Fibroblast of upper back skin (primary cell): ENCODE data around the gene BNIP5.

ENCODE experiments used
- DNase-seq: peaks from one replicate; pipeline ENCODE4 v3.0.0-alpha.2; 2013

Gene BNIP5

DNA sequence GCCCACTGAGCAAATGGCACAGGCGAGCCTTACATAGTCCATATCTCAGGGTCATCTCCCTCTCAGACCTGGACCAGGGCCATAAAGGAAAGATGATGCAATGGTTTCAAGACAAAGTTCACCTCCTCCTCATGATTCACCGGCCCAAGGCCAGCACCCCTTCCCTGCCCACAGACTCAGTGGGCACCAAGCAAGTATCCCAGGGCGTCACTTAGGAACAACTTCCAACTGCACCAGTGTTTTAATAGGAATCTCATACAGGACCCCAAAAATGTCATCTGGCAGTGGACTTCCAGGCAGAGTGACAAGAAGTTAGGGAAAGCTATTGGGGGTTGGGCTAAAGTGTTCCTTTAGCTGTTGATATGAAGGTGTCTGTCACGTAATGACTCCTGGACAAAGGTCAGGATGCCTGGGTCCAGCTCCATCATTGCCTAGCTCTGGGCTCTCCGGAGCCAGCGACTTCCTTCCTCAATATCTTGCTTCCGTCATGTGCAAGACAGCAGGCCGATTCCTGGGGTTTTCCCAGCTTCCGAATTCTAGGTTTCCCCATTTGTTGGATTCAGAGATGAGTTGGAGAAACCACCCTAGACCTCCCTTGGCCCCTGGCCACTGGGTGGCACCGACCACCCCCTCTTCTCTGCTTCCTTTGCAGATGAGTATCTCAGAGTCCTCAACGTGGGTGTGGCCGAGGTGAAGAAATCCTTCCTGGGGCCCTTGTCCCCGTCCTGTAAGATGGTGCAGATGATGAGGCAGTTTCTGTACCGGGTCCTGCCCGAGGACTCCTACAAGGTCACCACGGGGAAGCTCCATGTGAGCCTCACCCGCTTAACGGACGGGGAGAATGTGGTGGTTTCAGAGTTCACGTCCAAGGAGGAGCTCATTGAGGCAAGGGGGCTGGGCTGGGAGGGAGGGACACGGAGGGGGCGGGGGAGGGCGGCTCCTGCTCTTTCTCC lies 45.7 kb downstream of the BNIP5 start:
- DNase-seq, result peak; percentile 39

DNA sequence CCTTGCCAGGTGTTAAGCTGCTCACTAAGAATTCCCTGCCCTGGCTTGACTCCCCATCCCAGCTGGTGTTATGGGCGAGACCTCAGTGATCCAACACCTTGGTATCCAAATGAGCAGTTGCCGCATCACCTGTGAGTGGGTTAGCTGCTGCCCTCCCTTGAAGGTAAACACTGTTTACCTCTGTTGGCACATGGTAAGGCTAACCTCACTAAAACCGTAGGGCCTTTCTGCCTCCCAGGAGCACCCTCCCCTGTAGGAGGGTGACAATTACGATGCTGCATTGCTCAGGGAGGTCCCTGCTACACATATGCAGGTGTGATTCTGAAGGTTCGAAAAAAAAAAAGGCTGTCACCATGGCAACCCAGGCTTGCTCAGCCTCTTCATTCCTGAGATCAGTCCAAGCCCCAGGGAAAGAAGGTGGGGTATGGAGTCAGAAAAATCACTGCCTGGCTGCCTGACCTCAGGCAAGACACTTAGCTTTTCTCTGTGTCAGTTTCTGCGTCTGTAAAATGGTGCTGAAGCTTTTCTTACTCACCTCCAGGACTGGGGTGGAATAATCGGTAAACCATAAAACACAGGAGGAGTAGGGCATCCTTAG lies 47.3 kb downstream of the BNIP5 start:
- DNase-seq, result no peak

DNA sequence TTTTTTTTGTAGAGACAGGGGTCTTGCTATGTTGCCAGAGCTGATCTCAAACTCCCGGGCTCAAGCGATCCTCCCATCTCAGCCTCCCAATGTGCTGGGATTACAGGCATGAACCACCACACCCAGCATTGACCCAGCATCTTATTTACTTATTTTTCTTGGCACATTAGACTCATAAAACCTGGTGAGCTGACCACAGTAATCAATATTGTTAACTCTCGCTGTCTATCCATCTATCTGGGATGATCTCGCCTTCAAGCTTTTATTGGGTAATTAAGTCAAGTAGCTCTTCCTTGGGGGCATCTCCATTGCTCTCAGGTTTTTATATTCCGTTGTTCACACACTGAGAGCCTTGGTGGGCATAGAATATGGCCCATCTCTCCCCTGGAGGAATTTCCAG lies 49.8 kb downstream of the BNIP5 start:
- DNase-seq, result no peak

DNA sequence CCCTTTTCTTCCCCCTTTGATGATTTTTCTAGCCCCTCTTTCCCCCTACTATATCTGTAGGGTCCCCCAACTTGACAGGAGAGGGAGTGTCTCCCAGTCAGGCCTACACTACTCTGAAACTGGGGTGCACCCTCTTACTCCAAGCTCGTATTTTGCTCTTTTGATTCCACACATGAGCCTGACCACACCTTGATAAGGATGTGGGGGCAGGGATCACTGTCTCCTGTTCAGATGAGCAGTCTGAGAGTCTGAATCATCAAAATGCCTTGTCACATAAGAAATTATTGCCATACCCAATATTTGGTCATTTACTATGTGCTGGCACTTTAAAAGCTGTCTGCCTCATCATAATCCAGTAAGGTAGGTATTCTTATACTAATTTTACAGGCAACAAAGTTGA lies 50.9 kb downstream of the BNIP5 start:
- no peak for DNase-seq

DNA sequence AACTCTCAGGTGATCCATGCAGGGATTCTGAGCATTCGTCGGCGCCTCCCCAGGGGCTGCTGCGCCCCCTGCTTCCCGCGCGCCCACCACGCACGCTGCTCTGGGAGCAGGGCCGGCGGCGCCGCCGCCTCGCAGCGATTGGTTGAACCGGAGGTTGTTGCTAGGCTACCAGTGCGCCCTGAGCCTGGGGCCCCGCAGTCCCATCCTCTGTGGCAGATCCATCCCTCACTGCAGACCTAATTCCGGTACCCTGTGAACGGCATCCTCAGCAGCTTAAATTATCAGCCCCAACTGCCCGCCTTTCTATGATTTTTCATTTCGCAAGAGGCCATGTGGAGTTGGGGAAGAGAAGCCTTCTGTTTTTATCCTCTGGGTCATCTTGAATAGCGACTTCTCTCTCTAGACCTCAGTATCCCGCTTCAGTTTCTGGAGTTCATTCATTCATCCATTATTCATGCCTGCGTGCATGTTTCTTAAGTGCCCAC lies 51.5 kb downstream of the BNIP5 start:
- DNase-seq, result no peak

DNA sequence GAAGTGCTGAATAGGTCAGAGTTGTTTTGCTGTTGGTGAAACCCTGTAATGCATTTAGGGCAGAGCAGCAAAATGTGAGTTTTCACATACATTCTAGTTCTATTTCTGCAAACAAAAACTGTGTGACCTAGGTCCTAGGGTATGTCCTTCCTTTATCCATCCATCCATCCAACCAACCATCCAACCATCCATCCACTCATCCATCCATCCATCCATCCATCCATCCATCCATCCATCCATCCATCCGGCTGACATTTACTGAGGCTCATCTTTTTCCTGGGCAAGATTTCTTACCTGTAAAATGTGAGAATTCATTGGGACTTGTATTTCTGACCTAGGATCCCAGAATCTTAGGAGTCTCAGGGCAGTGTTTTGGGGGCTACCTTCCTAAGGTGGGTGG lies 52.3 kb downstream of the BNIP5 start:
- no peak for DNase-seq

DNA sequence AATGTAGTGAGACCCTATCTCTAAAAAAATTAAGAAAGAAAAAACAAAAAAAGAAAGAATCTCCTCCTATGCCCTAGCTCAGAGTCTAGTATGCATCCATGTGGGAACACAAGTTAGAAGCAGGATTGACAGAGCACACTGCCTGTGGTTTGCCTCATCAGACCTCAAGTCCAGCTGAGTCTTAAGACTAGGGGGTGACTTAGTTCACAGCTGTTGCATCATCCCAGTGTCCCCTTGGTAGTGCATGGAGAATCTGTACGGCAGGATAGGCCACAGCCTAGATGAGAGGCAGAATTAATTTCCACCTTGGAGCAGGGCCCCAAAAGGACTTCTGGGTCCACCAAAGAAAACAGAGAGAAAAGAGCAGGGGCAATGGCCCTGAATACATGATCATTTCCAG lies 53.1 kb downstream of the BNIP5 start:
- DNase-seq, result no peak

DNA sequence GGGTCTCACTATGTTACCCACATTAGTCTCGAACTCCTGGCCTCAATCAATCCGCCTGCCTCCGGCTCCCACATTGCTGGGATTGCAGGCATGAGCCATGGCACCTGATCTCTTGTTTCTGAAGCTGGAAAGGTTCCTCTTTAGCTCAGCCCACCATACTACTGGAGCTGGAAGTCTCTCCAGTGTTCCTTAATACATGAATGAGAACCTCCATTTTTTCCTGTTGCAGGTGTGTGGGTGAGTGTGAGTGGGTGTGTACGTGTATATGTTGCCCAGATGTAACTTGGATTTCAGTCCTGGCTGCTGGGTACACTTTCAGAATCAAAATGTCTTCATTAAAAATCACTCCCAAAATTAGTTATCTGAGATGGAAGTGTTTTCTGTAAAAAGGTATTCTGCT lies 55.7 kb downstream of the BNIP5 start:
- DNase-seq, result no peak

DNA sequence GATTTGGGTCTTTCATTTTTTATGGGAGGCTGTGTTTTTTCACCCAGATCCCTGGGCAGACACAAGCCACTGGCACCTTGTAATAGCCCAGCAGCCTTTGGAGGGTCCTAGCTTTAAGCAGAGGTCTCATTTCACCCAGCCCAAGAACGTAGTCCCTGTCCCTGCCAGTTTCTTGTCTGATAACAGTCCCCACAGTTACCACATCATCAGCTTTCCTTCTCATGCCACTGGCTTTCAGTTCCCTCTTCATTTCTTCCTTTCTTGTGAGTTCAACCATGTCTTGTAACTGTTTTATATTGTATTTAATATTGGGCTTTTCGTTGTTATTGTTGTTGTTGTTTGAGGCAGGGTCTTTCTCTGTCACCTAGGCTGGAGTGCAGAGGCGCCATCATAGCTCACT lies 56.2 kb downstream of the BNIP5 start:
- no peak for DNase-seq

DNA sequence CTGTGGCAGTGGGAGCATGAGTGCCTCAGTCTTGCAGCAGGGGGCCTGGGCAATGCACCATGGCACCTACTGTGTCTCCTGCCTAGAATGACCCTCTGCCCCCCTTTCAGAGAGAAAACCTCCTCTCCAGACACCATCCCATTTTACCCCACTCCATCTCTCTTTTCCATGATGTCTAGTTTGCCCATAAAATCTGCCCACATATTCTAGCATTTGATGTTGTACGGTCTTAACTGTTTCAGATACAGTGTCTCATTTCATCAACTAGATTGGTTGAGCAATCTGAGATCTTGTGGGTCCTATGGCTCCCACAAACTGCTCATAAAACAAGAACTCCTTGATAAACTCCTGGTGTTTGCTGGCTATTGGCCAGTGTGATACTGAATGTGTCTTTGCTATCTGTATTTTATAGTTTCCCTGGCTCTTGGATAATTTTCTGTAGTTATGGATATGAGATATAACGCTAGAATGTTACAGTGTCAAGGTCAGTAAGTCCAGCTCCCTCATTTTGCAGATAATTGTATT lies 58.7 kb downstream of the BNIP5 start:
- DNase-seq, result no peak

DNA sequence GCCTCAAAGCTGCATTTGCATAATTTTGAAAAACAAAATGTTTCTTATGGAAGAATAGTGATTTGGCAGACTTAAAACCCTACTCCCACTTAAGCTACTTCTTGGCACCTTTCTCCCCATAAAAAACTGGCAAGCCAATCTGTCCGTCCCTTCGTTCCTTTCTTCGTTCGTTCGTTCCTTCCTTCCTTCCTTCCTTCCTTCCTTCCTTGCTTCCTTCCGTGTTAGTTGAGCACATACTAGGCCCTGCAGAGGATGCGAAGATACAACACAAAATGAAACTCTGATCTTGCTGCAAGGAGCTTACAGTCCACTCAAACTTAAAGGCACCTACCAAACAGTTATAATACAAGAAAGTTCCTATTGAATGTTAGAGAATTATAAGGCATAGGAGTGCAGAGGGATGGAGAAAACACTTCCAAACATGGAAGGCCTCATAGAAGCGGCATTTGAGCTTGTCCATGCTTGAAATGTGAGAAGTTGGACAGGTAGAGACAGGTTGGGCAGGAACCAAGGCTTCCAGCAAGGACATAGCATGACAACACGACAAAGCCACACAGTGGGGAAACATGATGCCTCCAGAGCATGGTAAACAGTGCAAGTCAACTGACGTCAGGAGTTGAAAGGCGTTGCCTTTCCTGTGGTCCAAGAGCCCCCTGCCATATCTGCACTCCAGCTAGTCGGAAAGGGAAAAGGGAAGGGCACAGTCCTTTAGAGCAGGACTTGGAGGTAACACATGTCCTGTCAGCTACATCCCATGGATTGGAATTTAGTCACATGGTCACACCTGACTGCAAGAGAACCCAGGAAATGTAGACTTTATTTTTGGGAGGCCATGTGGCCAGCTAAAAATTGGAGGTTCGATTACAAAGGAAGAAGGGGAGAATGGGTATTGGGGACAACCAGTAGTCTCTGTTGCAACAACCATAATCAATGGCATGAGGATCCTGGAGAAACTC lies 59.8 kb downstream of the BNIP5 start:
- no peak for DNase-seq

DNA sequence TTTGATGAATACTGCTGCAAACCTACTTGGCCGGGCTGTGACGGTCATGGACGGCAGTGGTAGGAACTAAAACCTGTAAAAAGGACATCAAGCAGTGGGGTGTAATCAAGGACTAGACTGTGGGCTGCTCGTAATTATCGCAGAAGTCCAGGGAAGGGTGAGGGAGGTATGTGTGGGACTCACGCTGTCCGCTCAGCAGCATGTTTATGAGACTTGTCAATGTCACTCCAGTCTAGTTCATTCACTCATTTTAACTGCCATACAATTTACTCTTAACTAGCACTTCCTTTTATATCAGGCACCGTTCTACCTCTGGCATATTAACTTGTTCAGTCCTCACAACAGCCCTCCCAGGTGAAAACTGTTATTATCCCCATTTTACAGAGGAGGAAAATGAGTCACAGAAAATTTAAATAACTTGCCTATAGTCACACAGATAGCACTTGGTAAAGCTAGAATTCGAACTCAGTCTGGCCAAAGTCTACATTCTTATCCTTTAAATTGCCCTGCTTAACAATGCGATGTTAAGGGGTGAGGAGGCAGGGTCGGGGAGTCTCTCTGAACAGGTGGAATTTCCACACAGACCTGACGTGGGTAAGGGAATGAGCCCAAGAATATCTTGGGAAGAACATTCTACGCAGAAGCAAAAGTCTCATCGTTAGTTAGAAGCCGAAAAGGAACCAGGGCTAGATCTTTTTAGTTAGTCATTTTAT lies 62.7 kb downstream of the BNIP5 start:
- DNase-seq, result no peak

DNA sequence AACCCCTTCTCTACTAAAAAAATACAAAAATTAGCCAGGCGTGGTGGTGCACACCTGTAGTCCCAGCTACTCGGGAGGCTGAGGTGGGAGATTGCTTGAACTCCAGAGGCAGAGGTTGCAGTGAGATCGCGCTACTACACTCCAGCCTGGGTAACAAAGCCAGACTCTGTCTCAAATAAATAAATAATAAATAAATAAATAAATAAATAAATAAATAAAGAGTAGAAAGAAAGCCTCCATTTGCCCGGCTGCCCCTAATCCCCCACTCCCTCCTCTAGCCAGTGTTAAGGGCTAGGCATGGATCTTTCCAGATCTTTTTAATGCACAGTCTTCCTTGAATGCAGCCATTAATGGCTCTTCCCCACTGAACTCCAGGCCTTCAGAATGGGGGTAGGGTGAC lies 63.6 kb downstream of the BNIP5 start:
- DNase-seq, result no peak

DNA sequence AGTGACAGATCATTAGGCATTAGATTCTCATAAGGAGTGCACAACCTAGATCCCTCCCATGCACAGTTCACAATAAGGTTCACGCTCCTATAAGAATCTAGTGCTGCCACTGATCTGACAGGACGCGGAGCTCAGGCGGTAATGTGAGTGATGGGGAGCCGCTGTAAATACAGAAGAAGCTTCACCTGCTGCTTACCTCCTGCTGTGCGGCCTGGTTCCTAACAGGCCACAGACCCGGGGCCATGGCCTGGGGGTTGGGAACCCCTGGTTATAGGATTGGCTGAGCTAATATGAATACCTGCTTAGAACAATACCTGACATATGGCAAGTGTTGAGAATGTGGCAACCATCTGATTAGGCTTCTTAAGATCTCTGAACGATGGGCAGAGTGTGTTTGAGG lies 64.5 kb downstream of the BNIP5 start:
- DNase-seq, result no peak

DNA sequence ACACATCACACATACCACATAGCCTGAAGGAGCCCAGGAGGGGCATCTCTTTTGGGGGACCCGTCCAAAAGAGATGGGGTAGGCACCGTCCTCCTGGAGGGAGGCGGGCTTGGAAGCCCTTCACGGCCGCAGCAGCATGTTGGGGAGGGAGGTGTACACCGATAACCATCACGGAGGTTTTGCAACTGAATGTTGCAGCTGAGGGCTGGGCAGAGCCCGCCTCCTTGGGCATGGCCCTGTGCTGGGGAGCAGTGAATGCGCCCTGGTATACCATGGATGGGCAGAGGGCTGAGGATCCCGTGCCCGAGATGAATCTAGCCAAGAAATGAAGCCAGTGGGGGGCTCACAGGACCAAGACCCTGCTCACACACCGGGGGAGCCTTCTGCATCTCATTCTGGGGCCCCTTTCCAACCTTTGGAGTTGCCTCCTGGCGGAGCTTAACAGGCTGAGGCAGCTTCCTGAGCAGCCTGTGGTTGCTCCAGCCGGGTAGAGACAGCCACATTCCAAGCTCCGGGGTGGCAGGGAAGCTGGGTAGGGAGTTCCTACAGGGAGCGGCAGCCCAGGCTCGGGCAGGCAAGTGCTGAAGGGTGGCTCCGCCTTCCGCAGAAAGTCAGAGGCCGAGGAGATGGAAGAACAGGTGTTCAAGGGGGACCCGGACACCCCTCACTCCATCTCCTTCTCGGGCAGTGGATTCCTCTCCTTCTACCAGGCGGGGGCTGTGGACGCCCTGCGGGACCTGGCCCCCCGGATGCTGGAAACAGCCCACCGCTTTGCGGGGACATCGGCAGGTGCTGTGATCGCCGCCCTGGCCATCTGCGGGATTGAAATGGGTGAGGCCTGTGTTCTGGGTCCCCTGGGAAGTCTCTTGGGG lies 66.6 kb downstream of the BNIP5 start, which contains the start of gene PNPLA1:
PNPLA1 (plus strand) TSS at position 227 of the 872 bp plus-strand sequence; CDS start at position 627, 400 bp downstream.
- no peak for DNase-seq

DNA sequence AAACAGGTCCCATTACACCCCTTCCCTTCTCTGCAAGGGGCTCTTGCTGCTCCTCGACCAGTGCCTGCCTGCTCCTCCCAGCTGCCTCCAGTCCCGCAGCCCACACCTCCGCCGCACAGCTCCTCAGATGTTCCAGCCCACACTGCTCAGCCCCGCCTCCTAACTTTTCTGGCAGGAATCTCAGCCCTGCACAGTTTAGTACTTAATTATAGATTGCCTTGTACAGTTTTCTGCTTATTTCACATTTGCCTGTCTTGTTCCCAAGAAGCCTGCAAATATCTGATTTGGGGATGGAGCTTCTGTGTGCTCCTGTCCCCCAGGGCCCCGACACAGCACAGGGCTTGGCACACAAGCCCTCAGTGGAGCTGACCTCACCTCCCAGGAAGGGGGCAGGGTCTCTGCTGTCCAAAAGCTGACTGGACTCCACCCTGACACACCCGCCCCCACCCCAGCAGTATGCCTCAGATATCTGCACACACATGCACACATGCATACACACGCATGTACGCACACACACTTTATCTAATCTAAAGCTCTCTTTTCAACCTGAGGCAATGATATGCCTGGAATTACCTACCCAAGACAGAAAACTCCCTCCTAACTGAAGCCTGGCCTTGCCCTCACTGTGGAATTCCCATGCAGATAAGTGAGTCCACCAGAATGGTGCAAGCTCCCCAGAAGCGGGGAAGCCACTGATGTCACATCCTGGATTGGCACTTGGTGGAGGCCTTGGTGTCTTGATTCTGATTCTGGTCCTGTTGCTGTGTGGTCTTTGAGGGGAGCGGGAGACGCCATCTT lies 68.0 kb downstream of the BNIP5 start:
- no peak for DNase-seq

DNA sequence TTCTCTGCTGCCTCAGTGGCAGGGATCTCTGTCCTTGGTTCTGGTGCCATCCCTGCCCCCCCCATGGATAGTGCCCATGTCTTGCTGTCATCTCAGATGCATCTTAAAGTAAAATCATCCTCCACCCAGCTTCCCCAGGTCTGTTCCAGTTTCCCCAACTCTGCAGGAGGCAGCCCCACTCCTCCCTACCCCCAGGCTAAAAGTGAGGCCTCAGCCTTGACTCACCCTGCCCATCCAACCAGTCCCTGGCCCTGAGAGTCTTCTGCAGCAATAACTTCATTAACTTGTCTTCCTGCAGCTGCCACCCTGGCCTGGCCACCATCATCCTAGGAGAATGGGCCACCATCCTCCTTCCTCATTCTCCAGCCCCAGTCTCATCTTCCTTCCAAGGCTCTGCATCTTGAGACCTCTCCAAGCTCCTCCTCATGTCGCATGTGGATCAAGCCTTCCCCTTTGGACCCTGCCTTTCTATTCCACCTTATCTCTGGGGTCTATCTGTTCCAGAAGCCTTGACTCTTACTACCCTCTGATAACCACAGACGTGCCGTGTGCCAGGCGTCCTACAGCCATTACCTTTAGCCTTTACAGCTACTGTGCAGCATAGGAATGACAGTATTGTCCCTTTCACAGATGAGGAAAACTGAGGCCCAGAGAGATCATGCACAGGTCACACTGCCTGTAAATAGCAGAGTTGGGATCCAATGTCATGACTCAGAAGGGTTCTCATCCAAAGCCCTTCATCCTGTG lies 68.8 kb downstream of the BNIP5 start:
- DNase-seq, result no peak

DNA sequence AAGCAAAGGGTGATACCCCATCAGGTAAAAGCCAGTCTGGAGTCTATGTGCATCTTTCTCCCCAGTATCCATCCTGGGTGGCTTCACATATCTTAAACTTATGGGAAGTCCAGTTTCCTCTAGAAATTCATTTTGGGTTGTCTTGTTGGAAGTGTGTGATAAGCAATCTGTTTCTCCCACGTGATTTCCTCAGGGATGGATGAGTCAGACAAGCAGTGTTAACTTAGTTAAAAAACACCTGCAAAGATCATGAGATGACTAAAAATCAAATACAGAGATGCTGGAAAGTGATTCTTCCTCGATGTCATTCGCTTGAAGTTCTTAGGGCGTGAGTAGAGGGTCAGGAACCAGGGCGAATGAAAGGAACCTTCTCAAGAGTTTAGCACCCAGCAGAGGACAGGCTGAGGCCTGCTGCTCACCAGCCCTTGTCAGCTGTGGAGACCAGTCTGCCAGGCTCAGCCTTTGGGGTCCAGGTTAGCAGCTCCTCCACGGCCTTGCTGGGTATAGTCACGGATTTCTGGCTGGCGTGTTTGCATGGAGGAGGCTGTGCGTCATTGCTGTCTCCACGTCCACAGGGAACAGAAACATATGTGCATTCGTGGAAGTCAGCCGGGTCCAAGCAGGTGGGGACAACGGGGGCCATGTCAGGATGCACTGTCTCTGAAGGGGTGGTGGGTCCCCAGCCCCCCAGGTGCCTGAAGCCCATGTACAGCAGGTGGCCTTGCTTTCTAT lies 69.6 kb downstream of the BNIP5 start:
- no peak for DNase-seq
